Measurements from ENCODE around the gene MRPS34. TPM values are rescaled to one million over a fixed set of nuclear protein-coding genes. Genes with fewer than 3 reads are reported as not detected.

The MRPS34 gene
- total RNA-seq, 1 donor from 2014 or later: 58.0 TPM

GRCh38 chr16:1724491-1724890, 48.4 kb downstream of the MRPS34 start:
- intact Hi-C loops (cut with DNase I): no loop called here
- DNase-seq (no peak), ATAC-seq (no peak)
- Histone ChIP-seq H3K27ac (no peak overlapping the region), H3K4me1 (peaks cover 33% of the 10 kb centered on the region), H3K4me3 (no peak overlapping the region), H3K36me3 (peaks cover 39% of the 10 kb centered on the region), H3K27me3 (ENCODE audit: low read depth) (no peaks in the 10 kb centered on the region), H3K9me3 (no peaks in the 10 kb centered on the region)
- TF ChIP-seq CTCF (IDR thresholded peaks at IDR 0.05): no peak

GRCh38 chr16:1723450-1724147, 49.3 kb downstream of the MRPS34 start:
- TF ChIP-seq CTCF (IDR thresholded peaks at IDR 0.05): peak; percentile 85
- peak; percentile 50 to 58 for ATAC-seq
- intact Hi-C loops (cut with DNase I): no loop called here
- DNase-seq: no peak
- Histone ChIP-seq H3K27ac (no peak overlapping the region), H3K4me1 (peaks cover 38% of the 10 kb centered on the region), H3K36me3 (peaks cover 30% of the 10 kb centered on the region), H3K9me3 (no peaks in the 10 kb centered on the region), H3K4me3 (no peak overlapping the region), H3K27me3 (ENCODE audit: low read depth) (no peaks in the 10 kb centered on the region)

Small RNA genes within 50 kb of the gene (microRNA-seq; reads per million reads assigned to microRNA genes)
- not detected for gene MIR3177 (ENCODE audit: borderline number of aligned reads)

Other genes starting within 250 kb of the MRPS34 start
- 63.1 TPM for gene TMEM204, start 239.5 kb downstream of the MRPS34 start, total RNA-seq
- gene IFT140, start 161.1 kb downstream of the MRPS34 start, total RNA-seq: 42.2 TPM
- 24.1 TPM for gene CRAMP1, start 160.8 kb downstream of the MRPS34 start, total RNA-seq
- gene JPT2, start 94.9 kb downstream of the MRPS34 start, total RNA-seq: 53.1 TPM
- gene MAPK8IP3, start 66.9 kb downstream of the MRPS34 start, total RNA-seq: 63.0 TPM
- 56.5 TPM for gene NME3, start 1.6 kb downstream of the MRPS34 start, total RNA-seq
- gene EME2, start 324 bp downstream of the MRPS34 start, total RNA-seq: 15.5 TPM
- 44.2 TPM for gene SPSB3, start 9.4 kb upstream of the MRPS34 start, total RNA-seq
- gene NUBP2, start 9.8 kb upstream of the MRPS34 start, total RNA-seq: 36.0 TPM
- gene IGFALS, start 20.6 kb upstream of the MRPS34 start, total RNA-seq: 0.97 TPM
- 69.1 TPM for gene HAGH, start 53.7 kb upstream of the MRPS34 start, total RNA-seq
- 16.1 TPM for gene FAHD1, start 54.1 kb upstream of the MRPS34 start, total RNA-seq
- not detected for gene MEIOB, start 99.0 kb upstream of the MRPS34 start, total RNA-seq
- 1.3 TPM for gene HS3ST6, start 145.3 kb upstream of the MRPS34 start, total RNA-seq
- gene MSRB1, start 170.1 kb upstream of the MRPS34 start, total RNA-seq: 35.1 TPM
- not detected for gene RPL3L, start 181.6 kb upstream of the MRPS34 start, total RNA-seq
- 85.8 TPM for gene NDUFB10, start 186.4 kb upstream of the MRPS34 start, total RNA-seq
- 1,721 TPM for gene RPS2, start 191.7 kb upstream of the MRPS34 start, total RNA-seq
- gene RNF151, start 193.7 kb upstream of the MRPS34 start, total RNA-seq: not detected
- 25.6 TPM for gene TBL3, start 198.9 kb upstream of the MRPS34 start, total RNA-seq
- 1.7 TPM for gene NOXO1, start 208.3 kb upstream of the MRPS34 start, total RNA-seq
- gene GFER, start 211.1 kb upstream of the MRPS34 start, total RNA-seq: 24.7 TPM
- gene SYNGR3, start 216.8 kb upstream of the MRPS34 start, total RNA-seq: 0.24 TPM
- 27.2 TPM for gene ZNF598, start 236.7 kb upstream of the MRPS34 start, total RNA-seq
- not detected for gene NPW, start 246.7 kb upstream of the MRPS34 start, total RNA-seq